ENCODE results near the gene DPYSL4.

- TF ChIP-seq, protein P1, sequence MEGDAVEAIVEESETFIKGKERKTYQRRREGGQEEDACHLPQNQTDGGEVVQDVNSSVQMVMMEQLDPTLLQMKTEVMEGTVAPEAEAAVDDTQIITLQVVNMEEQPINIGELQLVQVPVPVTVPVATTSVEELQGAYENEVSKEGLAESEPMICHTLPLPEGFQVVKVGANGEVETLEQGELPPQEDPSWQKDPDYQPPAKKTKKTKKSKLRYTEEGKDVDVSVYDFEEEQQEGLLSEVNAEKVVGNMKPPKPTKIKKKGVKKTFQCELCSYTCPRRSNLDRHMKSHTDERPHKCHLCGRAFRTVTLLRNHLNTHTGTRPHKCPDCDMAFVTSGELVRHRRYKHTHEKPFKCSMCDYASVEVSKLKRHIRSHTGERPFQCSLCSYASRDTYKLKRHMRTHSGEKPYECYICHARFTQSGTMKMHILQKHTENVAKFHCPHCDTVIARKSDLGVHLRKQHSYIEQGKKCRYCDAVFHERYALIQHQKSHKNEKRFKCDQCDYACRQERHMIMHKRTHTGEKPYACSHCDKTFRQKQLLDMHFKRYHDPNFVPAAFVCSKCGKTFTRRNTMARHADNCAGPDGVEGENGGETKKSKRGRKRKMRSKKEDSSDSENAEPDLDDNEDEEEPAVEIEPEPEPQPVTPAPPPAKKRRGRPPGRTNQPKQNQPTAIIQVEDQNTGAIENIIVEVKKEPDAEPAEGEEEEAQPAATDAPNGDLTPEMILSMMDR (IDR thresholded peaks at IDR 0.05; ENCODE audit: poor library complexity) = no peak
- TF ChIP-seq EZH2phosphoT487 (IDR thresholded peaks at IDR 0.05; ENCODE audit: low read depth, severe bottlenecking, unreplicated experiment) = no peak
- no peak for TF ChIP-seq EZH2 (IDR thresholded peaks at IDR 0.05; ENCODE audit: borderline replicate concordance)
These were observed 40.5 kb upstream of the DPYSL4 start for GRCh38 chr10:132146271-132146671.

Data from hepatocyte (in vitro differentiated cells).